ENCODE data around the gene ZDHHC17.

The ZDHHC17 gene

DNA sequence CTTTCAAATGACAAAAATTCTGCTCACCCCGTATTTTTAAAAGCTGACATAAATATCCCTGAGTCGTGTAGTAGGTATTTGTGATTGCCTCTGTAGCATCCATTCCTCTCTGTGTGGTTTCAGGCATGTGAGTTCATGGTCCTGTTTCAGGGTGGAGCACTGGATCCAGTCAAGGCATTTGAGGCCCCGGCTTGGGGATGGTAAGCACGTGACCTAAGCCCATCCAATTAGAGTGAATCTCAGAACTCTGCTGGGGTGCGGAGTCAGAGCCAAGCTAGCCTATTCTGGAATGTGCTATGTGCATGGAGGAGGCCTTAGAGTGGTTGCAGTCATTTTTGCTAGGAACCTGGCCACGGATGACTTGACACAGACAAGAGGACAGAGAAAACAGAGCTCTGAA is 119.2 kb downstream of the ZDHHC17 start:
- Histone ChIP-seq H3K9me3 (peaks cover 0 to 5% (median 0%) of the 10 kb centered on the region in 3 donors), H3K4me1 (peaks cover 0 to 21% (median 11%) of the 10 kb centered on the region in 4 donors), H3K36me3 (no peaks in the 10 kb centered on the region), H3K27me3 (no peaks in the 10 kb centered on the region), H3K27ac (no peak overlapping the region), H3K4me3 (no peak overlapping the region)
- intact Hi-C loops (cut with DNase I; ENCODE audit: low total_unique reads) = no loop called here
- TF ChIP-seq, protein P1, sequence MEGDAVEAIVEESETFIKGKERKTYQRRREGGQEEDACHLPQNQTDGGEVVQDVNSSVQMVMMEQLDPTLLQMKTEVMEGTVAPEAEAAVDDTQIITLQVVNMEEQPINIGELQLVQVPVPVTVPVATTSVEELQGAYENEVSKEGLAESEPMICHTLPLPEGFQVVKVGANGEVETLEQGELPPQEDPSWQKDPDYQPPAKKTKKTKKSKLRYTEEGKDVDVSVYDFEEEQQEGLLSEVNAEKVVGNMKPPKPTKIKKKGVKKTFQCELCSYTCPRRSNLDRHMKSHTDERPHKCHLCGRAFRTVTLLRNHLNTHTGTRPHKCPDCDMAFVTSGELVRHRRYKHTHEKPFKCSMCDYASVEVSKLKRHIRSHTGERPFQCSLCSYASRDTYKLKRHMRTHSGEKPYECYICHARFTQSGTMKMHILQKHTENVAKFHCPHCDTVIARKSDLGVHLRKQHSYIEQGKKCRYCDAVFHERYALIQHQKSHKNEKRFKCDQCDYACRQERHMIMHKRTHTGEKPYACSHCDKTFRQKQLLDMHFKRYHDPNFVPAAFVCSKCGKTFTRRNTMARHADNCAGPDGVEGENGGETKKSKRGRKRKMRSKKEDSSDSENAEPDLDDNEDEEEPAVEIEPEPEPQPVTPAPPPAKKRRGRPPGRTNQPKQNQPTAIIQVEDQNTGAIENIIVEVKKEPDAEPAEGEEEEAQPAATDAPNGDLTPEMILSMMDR (IDR thresholded peaks at IDR 0.05) = no peak
- no peak for DNase-seq

GRCh38 chr12:76883811-76884210 is 119.9 kb downstream of the ZDHHC17 start:
- intact Hi-C loops (cut with DNase I; ENCODE audit: low total_unique reads) = no loop called here
- Histone ChIP-seq H3K4me1 (peaks cover 0 to 21% (median 11%) of the 10 kb centered on the region in 4 donors), H3K27ac (no peak overlapping the region), H3K36me3 (no peaks in the 10 kb centered on the region), H3K4me3 (no peak overlapping the region), H3K9me3 (peaks cover 0 to 5% (median 0%) of the 10 kb centered on the region in 3 donors), H3K27me3 (no peaks in the 10 kb centered on the region)
- TF ChIP-seq, protein P1 (IDR thresholded peaks at IDR 0.05) = no peak
- DNase-seq = no peak

- peaks cover 0 to 4% (median 0%) of the 10 kb centered on the region in 3 donors for H3K9me3 ChIP-seq
- no peaks in the 10 kb centered on the region for H3K27me3 ChIP-seq
- no peaks in the 10 kb centered on the region for H3K36me3 ChIP-seq
- H3K4me1 ChIP-seq = no peaks in the 10 kb centered on the region
- TF ChIP-seq, protein P1 (IDR thresholded peaks at IDR 0.05) = no peak
- no peak overlapping the region for H3K27ac ChIP-seq
- intact Hi-C loops (cut with DNase I; ENCODE audit: low total_unique reads) = no loop called here
- no peak overlapping the region for H3K4me3 ChIP-seq
- DNase-seq = no peak
These were observed 124.9 kb downstream of the ZDHHC17 start for GRCh38 chr12:76888775-76889174.

DNA sequence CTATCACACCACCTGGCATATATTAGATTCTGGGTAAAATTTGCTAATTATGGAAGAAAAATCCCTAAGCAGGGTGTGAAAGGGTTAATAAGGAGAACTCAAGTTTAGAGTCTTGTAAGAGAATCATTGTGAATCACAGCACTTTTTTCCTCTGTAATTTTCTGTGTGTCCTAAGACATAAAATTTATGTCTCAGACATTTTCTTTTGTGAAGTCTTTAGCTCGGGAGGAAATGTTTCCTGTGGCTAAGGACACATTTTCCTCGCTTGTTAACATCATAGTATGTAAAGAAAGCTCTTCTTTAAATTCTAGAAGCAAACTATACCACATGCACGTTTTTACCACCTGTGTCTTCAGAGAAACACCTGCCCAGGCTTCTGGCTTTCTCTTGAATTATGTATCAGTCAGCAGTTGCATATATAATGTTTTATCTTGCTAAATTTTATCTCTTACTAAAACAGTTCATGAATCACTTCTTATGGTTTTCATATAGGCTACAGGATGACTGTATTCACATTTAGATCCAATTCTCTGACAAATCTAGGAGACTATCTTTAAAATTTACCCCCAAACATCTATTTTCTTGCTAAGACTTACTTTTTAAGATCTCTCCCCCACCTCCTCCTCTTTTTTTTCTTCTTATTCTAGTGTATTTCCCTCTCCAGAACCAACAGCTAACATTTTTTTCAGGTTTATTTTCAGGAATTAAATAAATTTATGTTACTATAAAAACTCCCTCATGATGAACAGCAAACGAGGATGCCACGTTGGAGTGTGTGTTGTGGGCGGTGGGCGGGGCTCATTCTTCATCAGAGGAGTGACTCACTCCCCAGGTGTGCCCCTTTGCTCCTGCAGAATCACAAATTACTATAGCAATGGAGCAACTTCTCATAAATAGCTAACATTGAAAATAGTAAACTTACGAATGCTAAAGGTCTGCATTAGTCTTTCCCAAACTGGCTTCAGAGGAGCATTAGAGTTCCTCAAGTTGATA is 126.5 kb downstream of the ZDHHC17 start:
- TF ChIP-seq, protein P1 (IDR thresholded peaks at IDR 0.05) = no peak
- Histone ChIP-seq H3K27ac (no peak overlapping the region), H3K9me3 (peaks cover 0 to 5% (median 0%) of the 10 kb centered on the region in 3 donors), H3K27me3 (no peaks in the 10 kb centered on the region), H3K4me1 (no peaks in the 10 kb centered on the region), H3K4me3 (no peak overlapping the region), H3K36me3 (no peaks in the 10 kb centered on the region)
- intact Hi-C loops (cut with DNase I; ENCODE audit: low total_unique reads) = no loop called here
- no peak for DNase-seq

- TF ChIP-seq, protein P1 (IDR thresholded peaks at IDR 0.05) = no peak
- Histone ChIP-seq H3K4me3 (no peak overlapping the region), H3K4me1 (no peaks in the 10 kb centered on the region), H3K27me3 (no peaks in the 10 kb centered on the region), H3K27ac (no peak overlapping the region), H3K36me3 (no peaks in the 10 kb centered on the region), H3K9me3 (peaks cover 0 to 5% (median 0%) of the 10 kb centered on the region in 3 donors)
- intact Hi-C loops (cut with DNase I; ENCODE audit: low total_unique reads) = no loop called here
- no peak for DNase-seq
These were observed 127.7 kb downstream of the ZDHHC17 start for GRCh38 chr12:76891609-76892008.

Measured in tibial artery (tissue), 4 donors.